AG09309 (cell line): Measurements from ENCODE around the gene ANXA3.

ENCODE experiments used
- DNase-seq: peaks from one replicate; pipeline ENCODE4 v3.0.0-alpha.2; 2010; ENCODE audit warnings: low read depth
- H3K4me3 ChIP-seq: 2 replicates; pipeline ENCODE4 v1.5.1; 2011; ENCODE audit warnings: mild to moderate bottlenecking, low read depth, low read length, moderate library complexity; ENCODE audit not compliant: control insufficient read depth
- TF ChIP-seq, protein P1 (sequence below): IDR thresholded peaks from 2 replicates; pipeline ENCODE4 v1.5.1; 2011; ENCODE audit warnings: mild to moderate bottlenecking, low read depth, low read length, inconsistent platforms; ENCODE audit not compliant: insufficient read depth, control insufficient read depth; ENCODE audit errors: missing control alignments

ANXA3 gene

GRCh38 chr4:78656968-78657445, 105.4 kb downstream of the ANXA3 start:
- H3K4me3 ChIP-seq: no peak overlapping the region
- TF ChIP-seq, protein P1, sequence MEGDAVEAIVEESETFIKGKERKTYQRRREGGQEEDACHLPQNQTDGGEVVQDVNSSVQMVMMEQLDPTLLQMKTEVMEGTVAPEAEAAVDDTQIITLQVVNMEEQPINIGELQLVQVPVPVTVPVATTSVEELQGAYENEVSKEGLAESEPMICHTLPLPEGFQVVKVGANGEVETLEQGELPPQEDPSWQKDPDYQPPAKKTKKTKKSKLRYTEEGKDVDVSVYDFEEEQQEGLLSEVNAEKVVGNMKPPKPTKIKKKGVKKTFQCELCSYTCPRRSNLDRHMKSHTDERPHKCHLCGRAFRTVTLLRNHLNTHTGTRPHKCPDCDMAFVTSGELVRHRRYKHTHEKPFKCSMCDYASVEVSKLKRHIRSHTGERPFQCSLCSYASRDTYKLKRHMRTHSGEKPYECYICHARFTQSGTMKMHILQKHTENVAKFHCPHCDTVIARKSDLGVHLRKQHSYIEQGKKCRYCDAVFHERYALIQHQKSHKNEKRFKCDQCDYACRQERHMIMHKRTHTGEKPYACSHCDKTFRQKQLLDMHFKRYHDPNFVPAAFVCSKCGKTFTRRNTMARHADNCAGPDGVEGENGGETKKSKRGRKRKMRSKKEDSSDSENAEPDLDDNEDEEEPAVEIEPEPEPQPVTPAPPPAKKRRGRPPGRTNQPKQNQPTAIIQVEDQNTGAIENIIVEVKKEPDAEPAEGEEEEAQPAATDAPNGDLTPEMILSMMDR: no peak
- no peak for DNase-seq

DNA sequence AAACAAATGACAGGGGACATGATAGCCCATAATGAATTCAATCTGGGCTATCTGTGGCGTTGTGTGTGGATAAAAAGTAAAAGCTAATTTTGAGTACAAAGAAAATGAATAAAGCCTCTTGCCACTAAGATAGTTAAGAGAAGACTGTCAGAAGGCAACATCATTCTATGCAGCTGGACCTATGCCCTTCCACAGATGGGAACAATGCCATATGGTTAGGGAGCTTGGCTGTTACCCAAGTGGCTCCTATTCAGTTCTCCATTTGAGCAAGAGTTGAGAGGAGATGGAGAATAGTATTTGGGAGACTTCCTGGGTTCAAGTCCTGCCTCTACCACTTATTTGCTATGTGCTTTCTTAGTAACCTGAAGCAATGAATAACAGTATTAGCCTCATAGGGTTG, 107.7 kb downstream of the ANXA3 start:
- H3K4me3 ChIP-seq: no peak overlapping the region
- no peak for DNase-seq
- TF ChIP-seq, protein P1: no peak

GRCh38 chr4:78659665-78660064, 108.1 kb downstream of the ANXA3 start:
- TF ChIP-seq, protein P1: no peak
- H3K4me3 ChIP-seq: no peak overlapping the region
- DNase-seq: no peak
